ENCODE measurements around the gene ZFAND4.
"Not testable (repeated sequence)": the region's sequence is repeated elsewhere in the genome, so short reads cannot be mapped to it uniquely, and the experiment has no call there.

The ZFAND4 gene

DNA sequence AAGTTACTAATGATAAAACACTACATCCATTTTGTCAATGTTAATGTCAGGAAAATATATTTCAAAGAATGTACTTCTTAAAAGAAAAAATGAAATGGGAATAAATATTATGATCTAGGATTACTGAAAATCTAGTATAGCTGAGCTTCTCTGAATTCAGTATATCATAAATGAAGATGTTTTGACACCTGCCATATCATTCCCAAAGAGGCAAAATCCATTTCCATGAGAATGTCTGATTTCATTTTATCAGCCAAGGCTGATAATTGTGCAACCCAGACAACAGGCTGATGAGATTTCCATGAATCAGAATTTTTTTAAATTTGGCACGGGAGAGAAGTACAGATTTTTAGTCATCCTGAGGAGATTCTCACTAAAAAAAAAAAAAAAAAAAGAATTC is 32.5 kb downstream of the ZFAND4 start:
- no peak for DNase-seq

DNA sequence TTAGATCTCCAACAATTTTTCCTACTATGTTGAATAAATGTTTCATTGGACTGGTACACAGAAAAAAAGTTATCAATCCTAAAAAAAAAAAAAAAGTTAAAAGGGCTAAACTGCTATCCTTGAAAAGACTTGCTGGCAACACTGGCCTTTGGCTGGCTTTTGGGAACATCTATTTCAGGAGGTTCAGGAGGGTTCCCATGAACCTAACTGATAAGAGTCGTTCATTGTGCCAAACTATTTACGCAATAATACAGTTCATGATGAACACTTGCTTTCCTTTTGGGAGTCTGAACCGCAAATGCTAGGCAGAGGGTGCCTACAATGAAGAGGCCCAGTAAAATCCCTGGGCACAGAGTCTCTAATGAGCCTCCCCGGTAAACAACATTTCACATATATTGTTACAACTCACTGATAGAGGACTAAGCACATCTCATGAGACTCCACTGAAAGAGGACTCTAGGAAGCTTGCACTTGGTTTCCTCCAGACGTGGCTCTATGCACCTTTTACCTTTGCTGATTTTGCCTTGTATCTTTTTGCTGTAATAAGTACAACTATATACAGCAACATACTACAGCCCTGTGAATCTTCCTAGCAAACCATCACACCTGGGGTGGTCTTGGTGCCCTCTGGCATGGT is 45.0 kb downstream of the ZFAND4 start:
- no peak for DNase-seq

DNA sequence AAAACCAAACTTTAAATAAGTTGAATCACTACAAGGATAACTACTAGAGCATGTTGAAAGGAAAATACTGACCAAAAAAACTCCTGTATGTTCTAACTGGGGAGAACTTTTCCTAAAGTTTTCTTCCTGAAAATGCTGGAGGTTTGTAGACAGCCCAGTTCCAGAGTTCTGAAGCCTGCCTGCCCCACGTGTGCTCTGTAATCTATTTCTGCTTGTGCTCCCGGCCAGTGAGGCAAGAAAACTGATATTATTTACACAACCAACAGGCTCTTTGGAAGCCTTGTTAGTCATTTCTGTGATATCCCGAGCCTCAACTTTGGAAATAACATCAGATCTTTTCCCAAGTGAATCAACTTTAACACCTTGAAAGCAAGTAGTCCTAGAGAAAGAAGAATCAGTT is 46.7 kb downstream of the ZFAND4 start:
- no peak for DNase-seq

DNA sequence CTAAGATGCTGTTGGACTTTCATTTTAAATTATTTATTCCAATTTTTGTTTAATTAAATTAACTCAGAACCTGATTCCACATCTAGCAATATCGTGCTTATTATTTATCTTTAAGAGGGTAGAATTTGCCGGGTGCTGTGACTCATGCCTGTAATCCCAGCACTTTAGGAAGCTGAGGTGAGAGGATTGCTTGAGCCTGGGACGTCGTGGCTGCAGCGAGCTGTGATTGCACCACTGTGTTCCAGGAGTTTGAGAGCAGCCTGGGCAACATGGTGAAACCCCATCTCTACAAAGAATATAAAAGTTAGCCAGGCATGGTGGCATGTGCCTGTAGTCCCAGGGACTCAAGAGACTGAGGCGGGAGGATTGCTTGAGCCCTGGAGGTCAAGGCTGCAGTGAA is 47.8 kb downstream of the ZFAND4 start:
- DNase-seq: no peak

DNA sequence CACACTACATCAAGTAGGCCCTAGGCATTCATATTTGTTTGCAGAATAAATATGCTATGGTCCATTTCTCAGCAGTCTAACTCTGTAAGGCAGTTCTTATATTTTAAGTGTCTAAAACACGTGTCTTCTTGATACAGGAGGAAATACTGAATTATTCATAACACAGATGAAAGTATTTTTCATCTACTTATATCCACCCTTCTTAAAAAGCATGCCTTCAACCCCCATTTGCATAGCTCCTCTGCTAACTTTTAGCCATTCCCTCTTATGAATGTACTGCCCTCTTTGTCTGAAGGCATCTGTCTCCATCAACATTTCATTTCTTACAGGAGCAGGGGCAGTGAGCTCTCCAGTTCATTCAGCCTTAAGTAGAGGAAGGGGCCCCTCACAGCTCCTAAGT is 57.7 kb downstream of the ZFAND4 start:
- DNase-seq: no peak

DNA sequence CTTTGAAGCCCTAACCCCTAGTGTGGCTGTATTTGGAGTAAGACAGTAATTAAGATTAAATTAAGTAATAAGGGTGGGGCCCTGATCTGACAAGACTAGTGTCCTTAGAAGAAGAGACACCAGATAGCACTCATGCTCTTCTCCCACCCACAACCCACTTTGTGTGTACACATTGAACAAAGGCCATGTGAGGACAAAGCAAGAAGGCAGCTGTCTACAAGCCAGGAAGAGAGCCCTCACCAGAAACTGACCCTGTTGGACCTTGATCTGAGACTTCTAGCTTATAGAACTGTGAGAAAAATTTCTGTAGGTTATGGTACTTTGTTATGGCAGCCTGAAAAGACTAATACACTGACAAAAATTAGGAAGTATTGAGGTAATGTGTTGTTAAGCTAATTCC is 59.8 kb downstream of the ZFAND4 start:
- no peak for DNase-seq

DNA sequence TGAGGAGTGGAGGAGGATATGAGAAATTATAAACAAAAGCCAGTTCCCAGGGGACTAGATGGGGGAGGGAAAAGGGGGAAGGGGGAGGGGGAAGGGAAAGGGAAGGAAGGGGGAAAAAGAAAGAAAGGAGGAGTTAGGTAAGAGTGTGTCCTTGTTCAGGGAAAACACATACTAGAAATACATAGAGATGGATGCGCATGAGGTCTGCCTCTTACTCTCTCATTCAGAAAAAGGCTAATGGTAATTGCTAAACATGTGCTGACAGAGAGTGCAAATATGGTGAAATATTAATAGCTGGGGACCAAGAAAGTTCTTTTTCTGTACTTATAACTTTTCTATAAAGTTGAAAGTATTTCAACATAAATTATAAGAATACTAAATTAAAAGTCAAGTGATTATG is 64.5 kb downstream of the ZFAND4 start:
- DNase-seq: no peak

DNA sequence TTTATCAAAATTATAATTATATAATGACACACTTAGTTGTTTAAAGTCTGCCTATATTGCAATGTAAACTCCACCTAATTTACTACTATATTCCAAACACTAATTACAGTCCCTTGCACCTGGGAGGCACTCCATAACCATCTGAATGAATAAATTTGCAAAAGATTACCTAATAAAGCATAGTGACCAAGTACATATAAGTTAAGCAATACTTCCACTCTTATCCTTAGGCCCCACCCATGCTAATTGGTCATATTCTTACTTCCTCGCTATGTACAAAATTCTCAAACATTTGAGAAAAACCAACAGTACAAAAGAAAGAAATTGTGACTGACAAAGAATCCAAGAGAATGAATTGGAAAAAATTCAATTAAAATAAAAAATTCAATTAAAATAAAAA is 65.3 kb downstream of the ZFAND4 start:
- no peak for DNase-seq

DNA sequence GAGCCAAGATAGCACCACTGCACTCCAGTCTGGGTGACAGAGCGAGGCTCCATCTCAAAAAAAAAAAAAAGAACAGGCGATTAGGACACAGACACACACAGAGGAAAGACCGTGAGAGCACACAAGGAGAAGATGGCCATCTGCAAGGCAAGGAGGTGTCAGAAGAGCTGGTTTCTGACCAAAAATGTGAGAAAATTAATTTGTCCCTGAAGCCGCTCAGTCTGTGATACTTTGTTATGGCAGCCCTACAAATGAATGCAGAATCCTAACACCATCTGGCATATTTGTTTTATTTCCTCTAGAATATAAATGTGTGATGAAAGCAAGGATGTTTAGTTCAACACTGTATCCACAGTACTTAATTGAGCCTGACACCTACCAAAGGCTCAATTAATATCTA is 69.7 kb downstream of the ZFAND4 start:
- DNase-seq: no peak

DNA sequence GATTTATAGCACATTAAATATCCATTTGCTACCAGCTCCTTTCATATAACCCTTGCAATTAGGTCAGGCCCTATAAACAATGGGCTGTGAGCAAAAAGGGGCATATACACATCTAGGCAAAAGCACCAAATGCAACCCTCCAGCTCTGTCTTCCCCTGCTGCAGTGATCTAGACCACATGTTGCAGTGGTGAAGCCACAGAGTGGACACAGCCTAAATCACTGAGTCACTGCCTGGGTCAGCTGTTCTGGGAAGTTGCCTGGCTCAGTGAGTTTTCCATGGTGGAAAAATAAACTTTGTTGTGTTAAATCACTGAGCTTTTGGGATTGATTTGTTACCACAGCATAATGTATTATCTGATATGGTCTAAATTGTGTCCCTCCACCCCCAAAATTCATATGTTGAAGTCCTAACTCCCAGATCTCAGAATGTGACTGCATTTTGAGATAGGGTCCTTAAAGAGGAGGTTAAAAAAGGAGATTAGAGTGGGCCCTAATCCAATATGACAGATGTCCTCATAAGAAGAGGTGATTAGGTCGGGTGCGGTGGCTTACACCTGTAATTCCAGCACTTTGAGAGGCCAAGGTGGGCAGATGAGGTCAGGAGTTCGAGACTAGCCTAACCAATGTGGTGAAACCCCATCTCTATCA is 70.4 kb downstream of the ZFAND4 start:
- DNase-seq: no peak

DNA sequence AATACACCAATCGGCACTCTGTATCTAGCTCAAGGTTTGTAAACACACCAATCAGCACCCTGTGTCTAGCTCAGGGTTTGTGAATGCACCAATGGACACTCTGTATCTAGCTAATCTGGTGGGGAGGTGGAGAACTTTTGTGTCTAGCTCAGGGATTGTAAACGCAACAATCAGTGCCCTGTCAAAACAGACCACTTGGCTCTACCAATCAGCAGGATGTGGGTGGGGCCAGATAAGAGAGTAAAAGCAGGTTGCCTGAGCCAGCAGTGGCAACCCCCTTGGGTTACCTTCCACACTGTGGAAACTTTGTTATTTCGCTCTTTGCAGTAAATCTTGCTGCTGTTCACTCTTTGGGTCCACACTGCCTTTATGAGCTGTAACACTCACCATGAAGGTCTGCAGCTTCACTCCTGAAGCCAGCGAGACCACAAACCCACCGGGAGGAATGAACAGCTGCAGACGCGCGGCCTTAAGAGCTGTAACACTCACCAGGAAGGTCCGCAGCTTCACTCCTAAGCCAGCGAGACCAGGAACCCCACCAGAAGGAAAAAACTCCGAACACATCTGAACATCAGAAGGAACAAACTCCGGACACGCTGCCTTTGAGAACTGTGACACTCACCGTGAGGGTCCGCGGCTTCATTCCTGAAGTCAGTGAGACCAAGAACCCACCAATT is 71.2 kb downstream of the ZFAND4 start:
- DNase-seq: not testable (repeated sequence)

DNA sequence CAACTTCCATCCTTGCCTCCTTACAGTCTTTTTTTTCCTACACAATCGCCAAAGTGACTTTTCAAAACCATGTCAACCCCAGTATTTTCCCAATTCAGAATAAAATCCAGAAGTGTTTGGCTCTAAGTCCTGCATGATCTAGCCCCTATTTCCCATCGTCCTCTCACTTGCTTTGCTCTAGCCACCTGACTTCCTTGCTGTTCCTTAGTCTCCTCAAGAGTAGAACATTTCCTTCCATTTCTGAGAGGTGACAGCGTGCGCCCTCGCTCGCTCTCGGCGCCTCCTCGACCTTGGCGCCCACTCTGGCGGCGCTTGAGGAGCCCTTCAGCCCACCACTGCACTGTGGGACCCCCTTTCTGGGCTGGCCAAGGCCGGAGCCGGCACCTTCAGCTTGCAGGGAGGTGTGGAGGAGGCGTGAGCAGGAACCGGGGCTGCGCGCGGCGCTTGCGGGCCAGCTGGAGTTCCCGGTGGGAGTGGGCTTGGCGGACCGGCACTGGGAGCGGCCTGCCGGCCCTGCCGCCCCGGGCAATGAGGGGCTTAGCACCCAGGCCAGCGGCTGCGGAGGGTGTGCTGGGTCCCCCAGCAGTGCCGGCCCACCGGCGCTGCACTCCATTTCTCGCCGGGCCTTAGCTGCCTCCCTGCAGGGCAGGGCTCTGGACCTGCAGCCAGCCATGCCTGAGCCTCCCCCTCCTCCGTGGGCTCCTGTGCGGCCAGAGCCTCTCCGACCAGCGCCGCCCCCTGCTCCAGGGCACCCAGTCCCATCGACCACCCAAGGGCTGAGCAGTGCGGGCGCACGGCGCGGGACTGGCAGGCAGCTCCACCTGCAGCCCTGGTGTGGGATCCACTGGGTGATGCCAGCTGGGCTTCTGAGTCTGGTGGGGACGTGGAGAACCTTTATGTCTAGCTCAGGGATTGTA is 72.0 kb downstream of the ZFAND4 start:
- DNase-seq: not testable (repeated sequence)

DNA sequence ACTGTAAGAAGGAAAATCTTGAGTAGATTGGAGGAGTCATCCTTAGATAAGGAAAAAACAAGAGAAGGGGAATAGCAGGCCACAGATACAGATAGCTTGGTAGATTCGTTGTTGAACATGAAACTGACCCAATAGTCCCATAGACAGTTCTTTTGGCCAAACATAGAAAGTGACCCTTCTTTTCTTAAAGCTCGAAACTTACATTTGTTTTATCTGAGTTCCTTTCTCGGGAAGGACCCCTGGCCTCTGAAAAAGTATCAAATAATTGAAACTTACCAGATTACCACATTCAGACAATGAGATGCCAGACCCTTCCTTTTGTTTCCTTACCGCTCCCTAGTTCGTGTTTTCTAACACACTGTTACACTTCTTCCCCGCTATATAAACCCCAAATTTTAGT is 72.9 kb downstream of the ZFAND4 start:
- DNase-seq: no peak

DNA sequence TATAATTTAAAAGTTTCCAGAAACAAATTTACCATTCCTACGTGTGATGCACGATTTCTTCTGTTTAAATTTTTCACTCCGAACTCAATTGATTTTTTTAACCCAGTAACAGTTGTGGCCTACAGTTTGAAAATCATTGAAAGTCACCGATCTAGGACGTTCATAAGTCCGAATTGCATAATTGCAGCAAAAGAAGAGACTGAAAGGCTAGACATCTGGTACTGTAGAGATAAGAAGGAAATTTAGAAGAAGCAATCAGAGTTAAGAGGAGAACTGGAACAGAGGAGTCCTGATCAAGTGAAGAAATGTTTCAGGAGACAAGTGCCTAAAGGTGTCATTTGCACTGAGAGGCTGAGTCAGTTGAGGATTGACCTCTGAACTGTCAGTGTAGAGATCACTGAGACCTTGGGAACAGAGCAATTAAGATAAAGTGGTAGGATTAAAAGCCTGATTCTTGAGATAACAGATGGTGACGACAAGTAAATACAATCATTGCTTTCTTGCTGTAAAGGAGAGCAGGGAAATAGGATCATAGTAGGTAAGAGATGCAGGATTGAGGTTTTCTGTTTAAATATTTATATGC is 73.5 kb downstream of the ZFAND4 start:
- DNase-seq: no peak

DNA sequence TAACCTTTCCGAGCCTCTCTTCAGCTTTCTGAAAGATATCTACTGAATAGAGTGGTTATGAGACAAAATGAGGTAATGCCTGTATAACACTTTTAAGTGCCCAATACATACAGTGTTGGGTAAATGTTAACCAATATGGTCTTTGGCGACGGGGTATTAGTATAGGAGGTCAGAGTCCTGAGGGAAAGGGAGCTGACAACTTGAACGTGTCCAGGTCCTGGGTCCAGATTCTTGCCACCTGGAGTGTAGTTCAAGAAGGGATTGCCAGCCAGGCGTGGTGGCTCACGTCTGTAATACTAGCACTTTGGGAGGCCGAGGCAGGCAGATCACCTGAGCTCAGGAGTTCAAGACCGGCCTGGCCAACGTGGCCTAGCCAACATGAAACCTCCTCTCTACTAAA is 76.0 kb downstream of the ZFAND4 start:
- no peak for DNase-seq

DNA sequence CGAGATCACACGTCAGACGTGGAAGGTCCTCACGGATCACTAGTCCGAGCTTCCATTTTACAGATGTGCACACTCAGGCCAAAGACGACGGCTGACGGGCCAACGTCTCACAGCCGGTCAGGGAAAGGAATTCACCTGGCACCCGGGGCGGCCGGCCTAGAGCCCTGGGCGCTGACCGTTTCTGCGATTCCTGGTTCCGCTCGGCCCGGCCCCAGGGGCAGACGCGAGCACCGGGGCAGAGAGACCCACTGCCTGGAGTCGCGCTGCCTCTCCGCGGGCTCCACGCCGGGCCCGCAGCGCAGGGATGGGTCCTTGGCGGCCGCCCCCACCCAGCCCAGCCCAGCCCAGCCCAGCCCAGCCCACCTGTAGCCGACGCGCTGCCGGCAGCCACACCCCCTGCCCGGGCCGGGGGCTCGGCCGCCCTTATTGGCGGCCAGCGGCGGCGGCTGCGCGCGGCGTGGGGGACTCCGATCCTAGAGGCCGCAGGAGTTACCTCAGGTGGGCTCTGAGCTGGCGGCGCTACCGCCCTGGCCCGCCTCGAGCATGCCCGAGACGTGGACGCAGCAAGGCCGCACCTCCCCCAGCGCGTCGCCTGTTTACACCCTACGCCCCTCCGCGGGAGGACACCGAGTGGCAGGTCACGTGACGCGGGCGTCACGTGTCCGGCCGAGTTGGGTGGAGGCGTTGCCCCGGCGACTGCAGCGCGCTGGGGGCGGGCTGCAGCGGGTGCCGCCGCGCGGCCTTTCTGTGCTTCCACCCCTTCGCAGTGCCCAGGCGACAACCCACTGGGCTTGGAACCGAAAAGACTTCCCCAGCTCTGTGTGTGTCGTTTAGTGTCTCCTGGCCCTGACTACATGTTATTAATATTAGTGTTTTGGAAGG is 78.1 kb downstream of the ZFAND4 start:
- DNase-seq: peak; percentile 57

DNA sequence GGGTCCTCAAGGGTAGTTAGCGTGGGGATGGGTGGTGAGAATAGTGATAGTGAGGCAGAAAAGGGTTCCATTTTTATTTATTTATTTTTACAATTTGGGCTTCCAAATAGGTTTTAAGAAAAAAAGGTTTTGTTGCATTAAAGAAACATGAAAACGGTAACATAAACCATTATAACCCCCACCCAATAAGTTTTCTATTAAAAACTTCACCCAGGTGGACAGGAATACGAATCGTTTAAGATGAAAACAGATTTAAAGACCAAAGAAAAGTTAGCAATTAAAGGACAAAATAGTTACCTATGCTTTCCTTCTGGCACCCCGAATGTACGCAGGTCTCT is 78.7 kb downstream of the ZFAND4 start:
- DNase-seq: no peak

DNA sequence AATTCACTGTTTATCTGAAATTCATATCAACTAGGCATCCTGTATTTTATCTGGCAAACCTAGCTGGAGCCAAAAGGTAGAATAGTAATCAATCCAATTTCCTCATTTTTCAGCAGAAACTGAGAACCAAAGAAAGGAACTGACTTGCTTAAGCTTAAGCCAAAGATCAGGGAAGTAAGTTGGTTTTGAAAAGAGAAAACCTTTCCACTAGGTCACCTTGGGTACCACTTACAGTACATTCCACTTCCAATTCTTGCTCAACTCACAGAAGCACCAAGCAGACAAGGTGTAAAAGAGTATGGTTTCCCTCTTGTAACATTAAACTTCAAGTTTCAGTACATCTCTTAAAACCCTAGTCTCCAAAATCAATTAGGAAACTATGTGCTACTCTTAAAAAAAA is 79.6 kb downstream of the ZFAND4 start:
- no peak for DNase-seq

DNA sequence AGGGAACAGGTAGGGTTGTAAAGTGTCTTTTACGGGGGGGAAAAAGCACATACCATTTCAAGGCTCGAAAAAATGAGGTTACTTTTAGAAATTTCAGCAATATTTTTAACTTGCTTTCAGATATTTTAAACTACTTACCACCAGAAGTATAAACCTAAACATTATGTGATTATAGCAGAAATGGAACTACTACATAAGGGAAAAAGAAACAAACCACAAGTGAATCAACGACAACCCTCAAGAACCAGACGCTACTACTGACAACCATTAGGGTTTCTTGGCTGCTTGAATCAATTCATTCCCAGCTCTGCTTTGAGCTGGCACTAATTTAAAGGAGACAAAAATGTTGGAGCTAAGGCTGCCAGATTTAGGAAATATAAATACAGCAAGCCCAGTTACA is 80.1 kb downstream of the ZFAND4 start:
- no peak for DNase-seq

DNA sequence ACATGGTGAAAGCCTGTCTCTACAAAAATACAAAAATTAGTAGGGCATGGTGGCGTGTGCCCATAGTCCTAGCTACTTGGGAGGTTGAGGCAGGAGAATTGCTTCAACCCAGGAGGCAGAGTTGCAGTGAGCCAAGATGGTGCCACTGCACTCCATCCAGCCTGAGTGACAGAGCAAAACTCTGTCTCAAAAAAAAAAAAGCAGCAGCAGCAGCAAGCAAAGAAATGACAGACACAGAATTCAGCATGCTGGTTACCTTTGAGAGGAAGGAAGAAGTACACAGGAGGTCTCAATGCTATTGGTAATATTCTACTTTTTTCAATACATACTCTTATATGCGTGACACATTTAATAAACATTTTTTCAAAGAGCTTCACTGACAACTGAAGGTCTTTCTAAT is 81.3 kb downstream of the ZFAND4 start:
- no peak for DNase-seq

DNA sequence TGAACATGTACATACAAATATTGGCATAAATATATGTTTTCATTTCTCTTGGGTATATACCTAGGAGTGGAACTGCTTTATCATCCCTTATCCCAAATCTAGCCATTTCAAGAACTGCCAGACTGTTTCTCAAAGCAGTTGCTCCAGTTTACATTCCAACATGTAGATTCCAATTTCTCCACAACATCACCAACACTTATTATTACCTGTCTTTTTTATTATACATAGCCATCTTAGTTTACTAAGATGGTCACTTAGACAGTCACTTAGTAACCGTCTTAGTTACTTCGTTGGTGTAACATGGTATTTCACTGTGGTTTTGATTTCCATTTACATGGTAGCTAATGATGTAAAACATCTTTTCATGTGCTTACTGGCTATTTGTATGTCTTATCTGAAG is 82.7 kb downstream of the ZFAND4 start:
- no peak for DNase-seq

DNA sequence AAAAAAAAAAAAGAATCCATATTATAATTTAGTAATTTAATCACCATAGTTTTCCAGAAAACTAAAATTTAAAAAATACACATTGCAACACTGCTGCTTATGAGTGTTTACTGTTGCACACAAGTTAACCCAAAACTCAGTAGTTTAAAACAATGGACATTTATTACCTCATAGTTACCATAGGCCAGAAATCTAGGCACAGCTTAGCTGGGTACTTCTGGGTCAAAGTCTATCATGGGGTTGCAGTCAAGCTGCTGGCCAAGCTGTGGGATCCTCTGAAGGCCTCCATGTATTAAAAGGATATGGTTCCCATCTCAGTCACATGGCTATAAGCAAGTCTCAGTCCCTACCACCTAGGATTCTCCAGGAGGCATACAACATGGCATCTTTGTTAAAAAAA is 83.6 kb downstream of the ZFAND4 start:
- no peak for DNase-seq

Data from NCI-H1694 treated with DMSO at 0.1 percent for 48 hours (cell line).